Measurements from ENCODE around the gene HS3ST3B1. TPM values are rescaled to one million over a fixed set of nuclear protein-coding genes. Genes with fewer than 3 reads are reported as not detected.
A peak's percentile ranks its signal among the peaks of the same experiment; 100 is the strongest.

Gene HS3ST3B1
- total RNA-seq, 1 experiment from 2014 or later = 22.3 TPM

DNA sequence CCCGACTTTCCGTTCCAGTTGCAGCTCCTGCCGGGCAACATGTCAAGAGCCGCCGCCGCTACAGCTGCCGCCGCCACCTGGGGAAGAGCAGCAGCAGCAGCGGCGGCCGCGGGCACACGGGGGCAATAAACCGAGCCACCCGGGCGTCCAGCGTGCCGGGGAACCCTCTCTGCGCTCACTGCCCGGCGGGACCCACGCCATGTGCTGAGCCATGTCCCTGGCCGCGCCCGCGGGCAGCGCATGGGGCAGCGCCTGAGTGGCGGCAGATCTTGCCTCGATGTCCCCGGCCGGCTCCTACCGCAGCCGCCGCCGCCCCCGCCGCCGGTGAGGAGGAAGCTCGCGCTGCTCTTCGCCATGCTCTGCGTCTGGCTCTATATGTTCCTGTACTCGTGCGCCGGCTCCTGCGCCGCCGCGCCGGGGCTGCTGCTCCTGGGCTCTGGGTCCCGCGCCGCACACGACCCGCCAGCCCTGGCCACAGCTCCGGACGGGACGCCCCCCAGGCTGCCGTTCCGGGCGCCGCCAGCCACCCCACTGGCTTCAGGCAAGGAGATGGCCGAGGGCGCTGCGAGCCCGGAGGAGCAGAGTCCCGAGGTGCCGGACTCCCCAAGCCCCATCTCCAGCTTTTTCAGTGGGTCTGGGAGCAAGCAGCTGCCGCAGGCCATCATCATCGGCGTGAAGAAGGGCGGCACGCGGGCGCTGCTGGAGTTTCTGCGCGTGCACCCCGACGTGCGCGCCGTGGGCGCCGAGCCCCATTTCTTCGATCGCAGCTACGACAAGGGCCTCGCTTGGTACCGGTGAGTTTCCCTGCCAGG lies 604 bp downstream of the HS3ST3B1 start (continued):
- TF ChIP-seq, protein P1, sequence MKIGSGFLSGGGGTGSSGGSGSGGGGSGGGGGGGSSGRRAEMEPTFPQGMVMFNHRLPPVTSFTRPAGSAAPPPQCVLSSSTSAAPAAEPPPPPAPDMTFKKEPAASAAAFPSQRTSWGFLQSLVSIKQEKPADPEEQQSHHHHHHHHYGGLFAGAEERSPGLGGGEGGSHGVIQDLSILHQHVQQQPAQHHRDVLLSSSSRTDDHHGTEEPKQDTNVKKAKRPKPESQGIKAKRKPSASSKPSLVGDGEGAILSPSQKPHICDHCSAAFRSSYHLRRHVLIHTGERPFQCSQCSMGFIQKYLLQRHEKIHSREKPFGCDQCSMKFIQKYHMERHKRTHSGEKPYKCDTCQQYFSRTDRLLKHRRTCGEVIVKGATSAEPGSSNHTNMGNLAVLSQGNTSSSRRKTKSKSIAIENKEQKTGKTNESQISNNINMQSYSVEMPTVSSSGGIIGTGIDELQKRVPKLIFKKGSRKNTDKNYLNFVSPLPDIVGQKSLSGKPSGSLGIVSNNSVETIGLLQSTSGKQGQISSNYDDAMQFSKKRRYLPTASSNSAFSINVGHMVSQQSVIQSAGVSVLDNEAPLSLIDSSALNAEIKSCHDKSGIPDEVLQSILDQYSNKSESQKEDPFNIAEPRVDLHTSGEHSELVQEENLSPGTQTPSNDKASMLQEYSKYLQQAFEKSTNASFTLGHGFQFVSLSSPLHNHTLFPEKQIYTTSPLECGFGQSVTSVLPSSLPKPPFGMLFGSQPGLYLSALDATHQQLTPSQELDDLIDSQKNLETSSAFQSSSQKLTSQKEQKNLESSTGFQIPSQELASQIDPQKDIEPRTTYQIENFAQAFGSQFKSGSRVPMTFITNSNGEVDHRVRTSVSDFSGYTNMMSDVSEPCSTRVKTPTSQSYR (CRISPR knock-in tag; IDR thresholded peaks at IDR 0.05) = no peak
- peak; percentile 10 for TF ChIP-seq FOXP1 (CRISPR knock-in tag; IDR thresholded peaks at IDR 0.05; ENCODE audit: borderline replicate concordance)

GRCh38 chr17:14302091-14302430 lies 1.2 kb downstream of the HS3ST3B1 start:
- H3K4me1 Mint-ChIP-seq = peaks cover 64% of the 10 kb centered on the region
- H3K4me3 Mint-ChIP-seq = peak overlapping the region; percentile 89
- DNase-seq (ENCODE audit: low spot score) (no peak), ATAC-seq (no peak)
- H3K27ac Mint-ChIP-seq = no peak overlapping the region
- TF ChIP-seq RELA (CRISPR knock-in tag; IDR thresholded peaks at IDR 0.05; ENCODE audit: borderline replicate concordance) (no peak), ZNF232 (CRISPR knock-in tag; IDR thresholded peaks at IDR 0.05) (no peak), TCF7 (CRISPR knock-in tag; IDR thresholded peaks at IDR 0.05; ENCODE audit: low read depth) (no peak), ZBTB21 (CRISPR knock-in tag; IDR thresholded peaks at IDR 0.05; ENCODE audit: borderline replicate concordance) (no peak), NFATC4 (CRISPR knock-in tag; IDR thresholded peaks at IDR 0.05) (no peak), NR3C1 (CRISPR knock-in tag; conservative IDR thresholded peaks at IDR 0.05; ENCODE audit: low read depth) (no peak), KAT7 (CRISPR knock-in tag; IDR thresholded peaks at IDR 0.05; ENCODE audit: borderline replicate concordance) (no peak), IRF2 (CRISPR knock-in tag; IDR thresholded peaks at IDR 0.05; ENCODE audit: borderline replicate concordance, low read depth) (no peak), ETV6 (CRISPR knock-in tag; IDR thresholded peaks at IDR 0.05) (no peak), TEAD1 (CRISPR knock-in tag; IDR thresholded peaks at IDR 0.05) (no peak), NR2C2 (CRISPR knock-in tag; IDR thresholded peaks at IDR 0.05) (no peak), ZNF121 (CRISPR knock-in tag; IDR thresholded peaks at IDR 0.05) (no peak), CREM (CRISPR knock-in tag; IDR thresholded peaks at IDR 0.05) (no peak), ZNF219 (CRISPR knock-in tag; IDR thresholded peaks at IDR 0.05; ENCODE audit: borderline replicate concordance) (no peak)
- TF ChIP-seq, protein P2, sequence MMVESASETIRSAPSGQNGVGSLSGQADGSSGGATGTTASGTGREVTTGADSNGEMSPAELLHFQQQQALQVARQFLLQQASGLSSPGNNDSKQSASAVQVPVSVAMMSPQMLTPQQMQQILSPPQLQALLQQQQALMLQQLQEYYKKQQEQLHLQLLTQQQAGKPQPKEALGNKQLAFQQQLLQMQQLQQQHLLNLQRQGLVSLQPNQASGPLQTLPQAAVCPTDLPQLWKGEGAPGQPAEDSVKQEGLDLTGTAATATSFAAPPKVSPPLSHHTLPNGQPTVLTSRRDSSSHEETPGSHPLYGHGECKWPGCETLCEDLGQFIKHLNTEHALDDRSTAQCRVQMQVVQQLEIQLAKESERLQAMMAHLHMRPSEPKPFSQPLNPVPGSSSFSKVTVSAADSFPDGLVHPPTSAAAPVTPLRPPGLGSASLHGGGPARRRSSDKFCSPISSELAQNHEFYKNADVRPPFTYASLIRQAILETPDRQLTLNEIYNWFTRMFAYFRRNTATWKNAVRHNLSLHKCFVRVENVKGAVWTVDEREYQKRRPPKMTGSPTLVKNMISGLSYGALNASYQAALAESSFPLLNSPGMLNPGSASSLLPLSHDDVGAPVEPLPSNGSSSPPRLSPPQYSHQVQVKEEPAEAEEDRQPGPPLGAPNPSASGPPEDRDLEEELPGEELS (CRISPR knock-in tag; IDR thresholded peaks at IDR 0.05) = no peak
- TF ChIP-seq, protein P3, sequence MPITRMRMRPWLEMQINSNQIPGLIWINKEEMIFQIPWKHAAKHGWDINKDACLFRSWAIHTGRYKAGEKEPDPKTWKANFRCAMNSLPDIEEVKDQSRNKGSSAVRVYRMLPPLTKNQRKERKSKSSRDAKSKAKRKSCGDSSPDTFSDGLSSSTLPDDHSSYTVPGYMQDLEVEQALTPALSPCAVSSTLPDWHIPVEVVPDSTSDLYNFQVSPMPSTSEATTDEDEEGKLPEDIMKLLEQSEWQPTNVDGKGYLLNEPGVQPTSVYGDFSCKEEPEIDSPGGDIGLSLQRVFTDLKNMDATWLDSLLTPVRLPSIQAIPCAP (CRISPR knock-in tag; IDR thresholded peaks at IDR 0.05) = no peak
- TF ChIP-seq, protein P4, sequence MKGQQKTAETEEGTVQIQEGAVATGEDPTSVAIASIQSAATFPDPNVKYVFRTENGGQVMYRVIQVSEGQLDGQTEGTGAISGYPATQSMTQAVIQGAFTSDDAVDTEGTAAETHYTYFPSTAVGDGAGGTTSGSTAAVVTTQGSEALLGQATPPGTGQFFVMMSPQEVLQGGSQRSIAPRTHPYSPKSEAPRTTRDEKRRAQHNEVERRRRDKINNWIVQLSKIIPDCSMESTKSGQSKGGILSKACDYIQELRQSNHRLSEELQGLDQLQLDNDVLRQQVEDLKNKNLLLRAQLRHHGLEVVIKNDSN (CRISPR knock-in tag; IDR thresholded peaks at IDR 0.05) = no peak
- TF ChIP-seq, protein P5, sequence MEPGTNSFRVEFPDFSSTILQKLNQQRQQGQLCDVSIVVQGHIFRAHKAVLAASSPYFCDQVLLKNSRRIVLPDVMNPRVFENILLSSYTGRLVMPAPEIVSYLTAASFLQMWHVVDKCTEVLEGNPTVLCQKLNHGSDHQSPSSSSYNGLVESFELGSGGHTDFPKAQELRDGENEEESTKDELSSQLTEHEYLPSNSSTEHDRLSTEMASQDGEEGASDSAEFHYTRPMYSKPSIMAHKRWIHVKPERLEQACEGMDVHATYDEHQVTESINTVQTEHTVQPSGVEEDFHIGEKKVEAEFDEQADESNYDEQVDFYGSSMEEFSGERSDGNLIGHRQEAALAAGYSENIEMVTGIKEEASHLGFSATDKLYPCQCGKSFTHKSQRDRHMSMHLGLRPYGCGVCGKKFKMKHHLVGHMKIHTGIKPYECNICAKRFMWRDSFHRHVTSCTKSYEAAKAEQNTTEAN (CRISPR knock-in tag; IDR thresholded peaks at IDR 0.05) = no peak
- CTCF ChIA-PET = interaction anchor here (0.5 to 3.3 kb wide), 10 partner anchors 8 to 488 kb away, joined by 3 to 24 read pairs (median 4); no protein-coding TSS in a partner anchor
- no peaks in the 10 kb centered on the region for H3K36me3 Mint-ChIP-seq
- peaks cover 80% of the 10 kb centered on the region for H3K27me3 Mint-ChIP-seq (ENCODE audit: low read depth)
- POLR2A ChIA-PET = interaction anchor here (1.6 to 3.4 kb wide), 3 partner anchors 8 to 1284 kb away, joined by 4 to 27 read pairs (median 11); partner anchors contain the start of gene ELAC2
- no peaks in the 10 kb centered on the region for H3K9me3 Mint-ChIP-seq

All from WTC11 (cell line).